B cell (primary cell): ENCODE data around the gene VSTM1. TPM values are rescaled to one million over a fixed set of nuclear protein-coding genes. Genes with fewer than 3 reads are reported as not detected.

Experiments
- ATAC-seq: fragments of 200-7000 bp; cut with Tn5 transposase; one replicate; pipeline ENCODE4 v1.10.0; 2021; ENCODE audit warnings: low read depth, mild to moderate bottlenecking, moderate number of reproducible peaks, moderate library complexity
- CTCF ChIA-PET: fragments of 350-600 bp; sonication (Branson Sonifier 250); formaldehyde crosslinking; loops from one replicate; lab custom pipeline; 2021; ENCODE audit warnings: antibody characterized with exemption, inconsistent platforms; lab: Charles Lee
- POLR2A ChIA-PET: fragments of 350-600 bp; sonication (Branson Sonifier 250); formaldehyde crosslinking; loops from one replicate; lab custom pipeline; 2021; ENCODE audit warnings: antibody characterized with exemption; lab: Charles Lee
- DNase-seq: peaks from one replicate; pipeline ENCODE4 v3.0.0; 2013
- H2AFZ ChIP-seq: 2 replicates; pipeline ENCODE4 v1.6.1; 2012; ENCODE audit warnings: mild to moderate bottlenecking, low read depth, low read length; ENCODE audit not compliant: insufficient read depth, poor library complexity, severe bottlenecking
- H3K27ac ChIP-seq, 2 donors: 1 replicate in 1 of 2; 2 replicates in 1 of 2; pipeline ENCODE4 v1.5.1; 2012 to 2013; ENCODE audit warnings: low read length in 2 of 2, mild to moderate bottlenecking in 2 of 2, moderate library complexity in 1 of 2
- H3K27me3 ChIP-seq, 4 experiments: fragments of 200-600 bp in 1 of 4; sonication (generic) in 1 of 4; replicated peaks in 1 of 4; 1 replicate in 2 of 4; 2 replicates in 2 of 4; pipeline versions ENCODE4 v1.6.1 to v1.7.0; 2013 to 2016; ENCODE audit warnings: low read length in 3 of 4, mild to moderate bottlenecking in 2 of 4, mixed read lengths in 1 of 4, moderate library complexity in 1 of 4; ENCODE audit not compliant: insufficient read depth in 4 of 4, control insufficient read depth in 3 of 4; ENCODE audit errors: control extremely low read depth in 1 of 4
- H3K36me3 ChIP-seq, 2 experiments: replicated peaks in 1 of 2; 1 replicate in 1 of 2; 2 replicates in 1 of 2; pipeline versions ENCODE4 v1.6.1 to v1.7.1; 2013; ENCODE audit warnings: low read length in 1 of 2; ENCODE audit not compliant: insufficient read depth in 2 of 2, control insufficient read depth in 1 of 2; ENCODE audit errors: control extremely low read depth in 1 of 2, extremely low read depth in 1 of 2
- H3K4me1 ChIP-seq, 2 donors: fragments of 200-600 bp in 1 of 2; sonication (generic) in 1 of 2; 1 replicate in 1 of 2; 2 replicates in 1 of 2; pipeline versions ENCODE4 v1.5.1 to v1.6.1; 2013 to 2017; ENCODE audit warnings: low read length in 2 of 2; ENCODE audit not compliant: control insufficient read depth in 2 of 2, insufficient read depth in 2 of 2
- H3K4me2 ChIP-seq: replicated peaks from 2 replicates; pipeline ENCODE3; 2012; ENCODE audit warnings: mild to moderate bottlenecking, low read depth, low read length; ENCODE audit not compliant: poor library complexity, severe bottlenecking
- H3K4me3 ChIP-seq, 5 experiments: fragments of 200-600 bp in 1 of 5; sonication (generic) in 1 of 5; 1 replicate in 3 of 5; 2 replicates in 2 of 5; pipeline versions ENCODE4 v1.5.1 to v1.7.0; 2011 to 2016; ENCODE audit warnings: low read length in 4 of 5, mild to moderate bottlenecking in 4 of 5, low read depth in 2 of 5, control low read depth in 1 of 5, moderate library complexity in 1 of 5; ENCODE audit not compliant: insufficient read depth in 1 of 5; ENCODE audit errors: control extremely low read depth in 1 of 5, extremely low read depth in 1 of 5
- H3K79me2 ChIP-seq: fragments of 200-600 bp; sonication (generic); one replicate; pipeline ENCODE4 v1.6.0; 2016; ENCODE audit warnings: low read length; ENCODE audit not compliant: control insufficient read depth, insufficient read depth
- H3K9ac ChIP-seq: fragments of 200-600 bp; sonication (generic); 2 replicates; pipeline ENCODE4 v1.6.1; 2017; ENCODE audit warnings: mild to moderate bottlenecking, low read length, moderate library complexity
- H3K9me3 ChIP-seq, 3 donors: one replicate each; pipeline versions ENCODE4 v1.6.1 to v1.7.1; 2013; ENCODE audit warnings: low read length in 2 of 3; ENCODE audit not compliant: control insufficient read depth in 2 of 3, insufficient read depth in 1 of 3; ENCODE audit errors: control extremely low read depth in 1 of 3
- H4K20me1 ChIP-seq: 2 replicates; pipeline ENCODE4 v1.6.0; 2012; ENCODE audit warnings: mild to moderate bottlenecking, low read length; ENCODE audit not compliant: insufficient read depth, control insufficient read depth, poor library complexity, severe bottlenecking
- H3K27ac Mint-ChIP-seq: one replicate; pipeline ENCODE4 v1.8.0; 2021; ENCODE audit warnings: mixed read lengths
- H3K27me3 Mint-ChIP-seq: one replicate; pipeline ENCODE4 v1.8.0; 2021; ENCODE audit warnings: mixed read lengths
- H3K4me1 Mint-ChIP-seq: one replicate; pipeline ENCODE4 v1.8.0; 2021; ENCODE audit warnings: mixed read lengths
- H3K4me3 Mint-ChIP-seq: one replicate; pipeline ENCODE4 v1.8.0; 2021; ENCODE audit warnings: mixed read lengths
- H3K9me3 Mint-ChIP-seq: one replicate; pipeline ENCODE4 v1.8.0; 2022; ENCODE audit warnings: mixed read lengths; ENCODE audit not compliant: insufficient read depth
- EZH2 ChIP-seq: IDR thresholded peaks from 2 replicates; pipeline ENCODE4 v1.6.1; 2012; ENCODE audit warnings: borderline replicate concordance, low read depth, mild to moderate bottlenecking, moderate library complexity, low read length; ENCODE audit not compliant: insufficient read depth, poor library complexity, severe bottlenecking
- WGBS: methylation state at CpG from one replicate; pipeline ENCODE4 v1.1.5; 2013; ENCODE audit warnings: missing lambda C conversion rate; ENCODE audit not compliant: insufficient coverage; 5-methylcytosine and 5-hydroxymethylcytosine counted together
- intact Hi-C: fragments of 100-400 bp; cut with micrococcal nuclease; formaldehyde crosslinking; loops from one replicate; pipeline ENCODE4 v1.10.0; 2022
- polyA minus RNA-seq: library from RNA; depleted of rRNA, polyadenylated mRNA; stranded (reverse); fragments of >200 nt; gene quantifications from 2 replicates; pipeline ENCODE4 v1.2.3, GENCODE V29; 2012
- polyA plus RNA-seq: library from polyadenylated mRNA; depleted of rRNA; stranded (reverse); fragments of >200 nt; gene quantifications from 2 replicates; pipeline ENCODE4 v1.2.3, GENCODE V29; 2012
- total RNA-seq, 2 donors: library from RNA; stranded (reverse); fragments of 120-200 nt in 1 of 2; gene quantifications; 1 replicate in 1 of 2; 2 replicates in 1 of 2; pipeline versions ENCODE4 v1.2.3 to v1.2.4, GENCODE V29; 2013 to 2022
- TF ChIP-seq, protein P1 (sequence below): fragments of 200-600 bp; IDR thresholded peaks from one replicate; pipeline ENCODE4 v1.8.0; 2022; ENCODE audit warnings: antibody characterized with exemption, mild to moderate bottlenecking

Gene VSTM1, protein sequence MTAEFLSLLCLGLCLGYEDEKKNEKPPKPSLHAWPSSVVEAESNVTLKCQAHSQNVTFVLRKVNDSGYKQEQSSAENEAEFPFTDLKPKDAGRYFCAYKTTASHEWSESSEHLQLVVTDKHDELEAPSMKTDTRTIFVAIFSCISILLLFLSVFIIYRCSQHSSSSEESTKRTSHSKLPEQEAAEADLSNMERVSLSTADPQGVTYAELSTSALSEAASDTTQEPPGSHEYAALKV
- total RNA-seq (not detected in 2 replicates), polyA plus RNA-seq (0.58 and 0.82 TPM in 2 replicates), polyA minus RNA-seq (not detected in 2 replicates)
- total RNA-seq (2013): 0.09 TPM

DNA sequence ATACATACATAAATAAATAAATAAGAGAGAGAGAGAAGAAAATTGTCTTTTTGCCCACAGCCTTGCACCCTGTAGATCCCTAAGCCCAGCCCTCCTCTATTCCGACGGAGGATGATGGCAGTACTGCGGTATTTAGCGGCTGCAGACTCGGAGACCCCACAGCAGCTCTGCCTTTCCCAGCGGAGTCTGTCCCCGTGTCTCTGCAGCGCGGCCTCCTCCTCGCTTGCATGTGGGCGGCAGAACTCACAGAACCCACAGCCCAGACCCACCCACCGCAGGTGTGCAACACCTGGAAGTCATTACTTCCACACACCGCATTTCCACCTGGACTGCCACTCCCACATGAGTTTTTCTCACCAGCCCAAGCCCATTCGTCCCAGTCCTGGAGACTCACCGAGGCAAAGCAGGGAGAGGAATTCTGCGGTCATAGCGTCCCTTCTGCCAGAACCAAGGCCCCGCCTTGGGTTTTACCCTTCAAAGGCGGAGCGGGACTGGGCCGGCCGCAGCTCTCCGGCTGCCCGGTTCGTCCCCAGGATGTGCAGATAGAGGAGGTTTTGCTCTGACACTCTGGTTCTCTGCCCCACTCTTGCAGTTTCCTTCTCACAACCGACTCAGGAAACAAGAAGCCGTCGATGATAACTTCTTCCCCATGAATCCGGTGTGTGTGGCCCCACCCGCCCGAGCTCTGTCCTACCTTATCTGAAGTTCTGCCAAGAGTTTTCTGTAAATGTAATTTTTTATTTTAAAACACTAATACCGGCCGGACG is at the start of gene VSTM1:
Gene VSTM1, minus strand, starts transcription at position 548 of the 767 bp plus-strand sequence. Its CDS starts 120 bp downstream, at position 428.
- Histone ChIP-seq H3K79me2 (no peaks in the 10 kb centered on the region), H3K4me1 (no peaks in the 10 kb centered on the region), H3K9ac (no peak within 1 kb of the TSS), H3K36me3 (no peaks in the 10 kb centered on the region), H3K27ac (no peak within 1 kb of the TSS), H2AFZ (no peak within 1 kb of the TSS), H3K4me3 (no peak within 1 kb of the TSS), H3K4me2 (no peak within 1 kb of the TSS), H3K9me3 (peaks cover 0 to 23% (median 0%) of the 10 kb centered on the region in 3 donors), H3K27me3 (no peaks in the 10 kb centered on the region), H4K20me1 (no peaks in the 10 kb centered on the region)
- no peak for TF ChIP-seq EZH2
- TF ChIP-seq, protein P1, sequence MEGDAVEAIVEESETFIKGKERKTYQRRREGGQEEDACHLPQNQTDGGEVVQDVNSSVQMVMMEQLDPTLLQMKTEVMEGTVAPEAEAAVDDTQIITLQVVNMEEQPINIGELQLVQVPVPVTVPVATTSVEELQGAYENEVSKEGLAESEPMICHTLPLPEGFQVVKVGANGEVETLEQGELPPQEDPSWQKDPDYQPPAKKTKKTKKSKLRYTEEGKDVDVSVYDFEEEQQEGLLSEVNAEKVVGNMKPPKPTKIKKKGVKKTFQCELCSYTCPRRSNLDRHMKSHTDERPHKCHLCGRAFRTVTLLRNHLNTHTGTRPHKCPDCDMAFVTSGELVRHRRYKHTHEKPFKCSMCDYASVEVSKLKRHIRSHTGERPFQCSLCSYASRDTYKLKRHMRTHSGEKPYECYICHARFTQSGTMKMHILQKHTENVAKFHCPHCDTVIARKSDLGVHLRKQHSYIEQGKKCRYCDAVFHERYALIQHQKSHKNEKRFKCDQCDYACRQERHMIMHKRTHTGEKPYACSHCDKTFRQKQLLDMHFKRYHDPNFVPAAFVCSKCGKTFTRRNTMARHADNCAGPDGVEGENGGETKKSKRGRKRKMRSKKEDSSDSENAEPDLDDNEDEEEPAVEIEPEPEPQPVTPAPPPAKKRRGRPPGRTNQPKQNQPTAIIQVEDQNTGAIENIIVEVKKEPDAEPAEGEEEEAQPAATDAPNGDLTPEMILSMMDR: no peak
- 76% methylated on average over 19 of the region's 34 CpGs for WGBS
- H3K4me1 Mint-ChIP-seq: no peaks in the 10 kb centered on the region
- no peak within 1 kb of the TSS for H3K4me3 Mint-ChIP-seq
- intact Hi-C loops: no loop called here
- CTCF ChIA-PET: no interaction called here
- POLR2A ChIA-PET: no interaction called here
- peaks cover 15% of the 10 kb centered on the region for H3K27me3 Mint-ChIP-seq
- DNase-seq (no peak), ATAC-seq (no peak)
- no peaks in the 10 kb centered on the region for H3K9me3 Mint-ChIP-seq
- H3K27ac Mint-ChIP-seq: no peak within 1 kb of the TSS

DNA sequence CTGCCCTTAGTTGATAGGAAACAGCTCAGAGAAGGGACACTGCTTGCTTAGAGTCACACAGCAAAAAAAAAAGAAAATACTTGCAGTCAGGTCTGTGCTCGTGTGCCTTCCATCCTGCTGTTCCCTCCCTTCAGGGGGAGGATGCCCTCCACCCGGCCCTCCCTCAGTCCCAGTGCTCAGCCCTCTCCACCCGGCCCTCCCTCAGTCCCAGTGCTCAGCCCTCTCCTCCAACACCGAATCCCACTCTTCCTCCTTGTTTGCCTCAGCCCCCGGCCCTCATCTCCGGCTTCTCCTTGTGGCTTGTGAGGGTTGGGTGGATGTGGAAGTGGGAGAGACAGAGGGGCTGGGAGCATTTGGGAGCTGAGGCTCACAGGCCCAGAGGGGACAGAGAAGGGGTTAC is 46.0 kb upstream of the VSTM1 start:
- WGBS: 33% methylated on average over 1 of the region's 6 CpGs
- H3K9ac ChIP-seq: no peak overlapping the region
- H3K9me3 ChIP-seq: no peaks in the 10 kb centered on the region
- H3K4me3 ChIP-seq: no peak overlapping the region
- Mint-ChIP-seq H3K4me1 (peaks cover 16% of the 10 kb centered on the region), H3K27ac (no peak overlapping the region), H3K4me3 (no peak overlapping the region), H3K27me3 (no peaks in the 10 kb centered on the region), H3K9me3 (no peaks in the 10 kb centered on the region)
- H3K36me3 ChIP-seq: peaks cover 2 to 37% of the 10 kb centered on the region in 2 experiments
- ATAC-seq: no peak
- CTCF ChIA-PET: no interaction called here
- no peaks in the 10 kb centered on the region for H3K27me3 ChIP-seq
- peaks cover 45% of the 10 kb centered on the region for H3K79me2 ChIP-seq
- DNase-seq: no peak
- TF ChIP-seq, protein P1: no peak
- no peak for TF ChIP-seq EZH2
- no peak overlapping the region for H3K4me2 ChIP-seq
- peaks cover 6 to 9% of the 10 kb centered on the region in 2 donors for H3K4me1 ChIP-seq
- POLR2A ChIA-PET: interaction anchor here (0.7 kb wide), 1 partner anchor 12 kb away, joined by 4 read pairs; no protein-coding TSS in a partner anchor
- peaks cover 12% of the 10 kb centered on the region for H4K20me1 ChIP-seq
- intact Hi-C loops: loop anchor here (10.0 kb wide), 1 partner anchor 1005 kb away; the partner anchor contains the start of gene PPP1R12C
- no peak overlapping the region for H3K27ac ChIP-seq
- no peak overlapping the region for H2AFZ ChIP-seq
